Lung microvascular endothelial cell (primary cell): Measurements from ENCODE around the gene MEX3C. TPM values are rescaled to one million over a fixed set of nuclear protein-coding genes. Genes with fewer than 3 reads are reported as not detected.

Experiments
- DNase-seq, 2 donors: peaks; one replicate each; pipeline versions ENCODE4 v3.0.0 to v3.0.0-alpha.2; 2010; ENCODE audit warnings: low read depth in 2 of 2
- total RNA-seq: library from RNA; depleted of rRNA; stranded (reverse); fragments of >200 nt; gene quantifications from 2 replicates; pipeline ENCODE4 v1.2.1, GENCODE V29; 2014

The MEX3C gene
- total RNA-seq, 1 donor from 2014 or later, result 26.0 TPM

- peak in 1 of 2 donors; percentile 50 for DNase-seq
Measured at GRCh38 chr18:51192026-51192425, 5.5 kb downstream of the MEX3C start.

GRCh38 chr18:51191128-51191717 is 6.3 kb downstream of the MEX3C start:
- no peak for DNase-seq

GRCh38 chr18:51190000-51190399 is 7.5 kb downstream of the MEX3C start:
- no peak for DNase-seq

GRCh38 chr18:51188024-51188701 is 9.3 kb downstream of the MEX3C start:
- no peak for DNase-seq

- no peak for DNase-seq
Measured at GRCh38 chr18:51185075-51185474, 12.4 kb downstream of the MEX3C start.

- no peak for DNase-seq
Measured at GRCh38 chr18:51184091-51184457, 13.4 kb downstream of the MEX3C start.

- DNase-seq, result no peak
Measured at GRCh38 chr18:51183372-51184090, 13.9 kb downstream of the MEX3C start.

- DNase-seq, result no peak
Measured at GRCh38 chr18:51182824-51183223, 14.7 kb downstream of the MEX3C start.

- no peak for DNase-seq
Measured at GRCh38 chr18:51171625-51172259, 25.7 kb downstream of the MEX3C start.

- DNase-seq, result no peak
Measured at GRCh38 chr18:51171223-51171622, 26.3 kb downstream of the MEX3C start.

GRCh38 chr18:51170664-51171063 is 26.8 kb downstream of the MEX3C start:
- no peak for DNase-seq

GRCh38 chr18:51169731-51170130 is 27.8 kb downstream of the MEX3C start:
- no peak for DNase-seq

- no peak for DNase-seq
Measured at GRCh38 chr18:51168960-51169662, 28.4 kb downstream of the MEX3C start.

- no peak for DNase-seq
Measured at GRCh38 chr18:51168026-51168742, 29.3 kb downstream of the MEX3C start.

GRCh38 chr18:51165296-51165695 is 32.2 kb downstream of the MEX3C start:
- DNase-seq, result no peak

- DNase-seq, result no peak
Measured at GRCh38 chr18:51164761-51165281, 32.7 kb downstream of the MEX3C start.

- DNase-seq, result no peak
Measured at GRCh38 chr18:51164342-51164741, 33.1 kb downstream of the MEX3C start.

GRCh38 chr18:51163543-51163942 is 33.9 kb downstream of the MEX3C start:
- DNase-seq, result no peak

GRCh38 chr18:51162617-51163016 is 34.9 kb downstream of the MEX3C start:
- DNase-seq, result no peak

GRCh38 chr18:51160646-51161045 is 36.8 kb downstream of the MEX3C start:
- peak; percentile 8 to 9 for DNase-seq

GRCh38 chr18:51157215-51157614 is 40.3 kb downstream of the MEX3C start:
- DNase-seq, result no peak
